HepG2 (cell line): ENCODE measurements around the gene CAMKV. TPM values are rescaled to one million over a fixed set of nuclear protein-coding genes. Genes with fewer than 3 reads are reported as not detected.

ENCODE experiments used
- ATAC-seq: fragments of 200-7000 bp; cut with Tn5 transposase; 3 replicates; pipeline ENCODE4 v1.9.1; 2020; ENCODE audit warnings: mild to moderate bottlenecking, moderate library complexity
- BruUV-seq: library from RNA; stranded (reverse); fragments of 400-500 nt; replicated peaks from 2 replicates; lab custom pipeline; 2021; lab: Mats Ljungman, UMichigan
- CTCF ChIA-PET: fragments of 300-600 bp; formaldehyde crosslinking; extraction: SDS; loops from one replicate; lab custom pipeline; 2021; ENCODE audit warnings: low total read pairs, inconsistent platforms, low intra/inter-chr PET ratio; lab: Yijun Ruan, JAX
- POLR2A ChIA-PET: fragments of 350-600 bp; sonication (Branson Sonifier 250); formaldehyde crosslinking; loops from one replicate; lab custom pipeline; 2020; ENCODE audit warnings: antibody characterized with exemption, inconsistent platforms; lab: Yijun Ruan, JAX
- DNase-seq: peaks from one replicate; pipeline ENCODE4 v3.0.0-alpha.2; 2015; ENCODE audit warnings: low spot score
- FAIRE-seq: peaks from 3 replicates; lab custom pipeline; 2011; peaks lifted over from hg19 to GRCh38; lab: Jason Lieb, UNC
- H2AFZ ChIP-seq: one replicate; pipeline ENCODE4 v1.6.1; 2011; ENCODE audit warnings: low read length, inconsistent platforms
- H3K27ac ChIP-seq: fragments of 300-600 bp; 3 replicates; pipeline ENCODE4 v1.8.0; 2011; ENCODE audit warnings: mixed run types, mild to moderate bottlenecking, mixed read lengths, low read length, inconsistent platforms; ENCODE audit not compliant: insufficient read depth; ENCODE audit errors: extremely low read length
- H3K27me3 ChIP-seq, 2 experiments: fragments of 200-600 bp in 1 of 2; 2 replicates in 1 of 2; 3 replicates in 1 of 2; pipeline versions ENCODE4 v1.6.0 to v1.8.0; 2011; ENCODE audit warnings: low read length in 2 of 2, mild to moderate bottlenecking in 2 of 2, moderate library complexity in 2 of 2, inconsistent platforms in 1 of 2; ENCODE audit not compliant: insufficient read depth in 2 of 2, control insufficient read depth in 1 of 2
- H3K36me3 ChIP-seq, 2 experiments: fragments of 200-600 bp in 1 of 2; replicated peaks in 1 of 2; 2 replicates in 1 of 2; 3 replicates in 1 of 2; pipeline versions ENCODE4 v1.5.1 to v1.8.0; 2011; ENCODE audit warnings: low read length in 2 of 2, inconsistent platforms in 1 of 2; ENCODE audit not compliant: insufficient read depth in 2 of 2, control insufficient read depth in 1 of 2
- H3K4me1 ChIP-seq: 2 replicates; pipeline ENCODE4 v1.5.1; 2012; ENCODE audit warnings: low read length, inconsistent platforms; ENCODE audit not compliant: insufficient read depth
- H3K4me2 ChIP-seq: 2 replicates; pipeline ENCODE4 v1.6.0; 2011; ENCODE audit warnings: low read depth, low read length, inconsistent platforms
- H3K4me3 ChIP-seq, 3 experiments: fragments of 200-600 bp in 1 of 3; sonication (generic), shearing (Covaris generic) in 1 of 3; replicated peaks in 1 of 3; 2 replicates each; pipeline ENCODE4 v1.5.1; 2011 to 2016; ENCODE audit warnings: low read length in 3 of 3, inconsistent platforms in 2 of 3, low read depth in 2 of 3, mild to moderate bottlenecking in 2 of 3, control low read depth in 1 of 3, mixed read lengths in 1 of 3; ENCODE audit not compliant: insufficient read depth in 1 of 3
- H3K79me2 ChIP-seq: one replicate; pipeline ENCODE4 v1.6.1; 2011; ENCODE audit warnings: low read length, inconsistent platforms; ENCODE audit not compliant: insufficient read depth
- H3K9ac ChIP-seq: 2 replicates; pipeline ENCODE4 v1.6.0; 2011; ENCODE audit warnings: mild to moderate bottlenecking, low read depth, low read length, inconsistent platforms; ENCODE audit not compliant: insufficient read depth
- H3K9me3 ChIP-seq: 2 replicates; pipeline ENCODE4 v1.5.1; 2012; ENCODE audit warnings: mild to moderate bottlenecking, low read length
- H4K20me1 ChIP-seq: 2 replicates; pipeline ENCODE4 v1.6.0; 2011; ENCODE audit warnings: inconsistent platforms, mild to moderate bottlenecking, low read length, moderate library complexity; ENCODE audit not compliant: insufficient read depth
- ARNT2 ChIP-seq: sonication (generic); formaldehyde crosslinking; IDR thresholded peaks from 2 replicates; pipeline ENCODE4 v1.8.0; 2022; ENCODE audit warnings: mild to moderate bottlenecking, low read depth, missing genetic modification reagents, moderate library complexity
- ATF7 ChIP-seq, 2 experiments: fragments of 450-650 bp in 1 of 2; sonication (generic) in 1 of 2; formaldehyde crosslinking in 1 of 2; IDR thresholded peaks; 2 replicates each; pipeline versions ENCODE4 v1.4.0 to v1.6.1; 2016 to 2020; ENCODE audit warnings: antibody characterized with exemption in 1 of 2, mild to moderate bottlenecking in 1 of 2, missing genetic modification reagents in 1 of 2
- CENPX ChIP-seq: sonication (generic); formaldehyde crosslinking; IDR thresholded peaks from 2 replicates; pipeline ENCODE4 v1.9.0; 2021; ENCODE audit warnings: mild to moderate bottlenecking, missing genetic modification reagents, moderate library complexity
- E2F5 ChIP-seq: sonication (generic); formaldehyde crosslinking; conservative IDR thresholded peaks from 2 replicates; pipeline ENCODE4 v1.4.0; 2020; ENCODE audit warnings: missing genetic modification reagents
- LRRFIP1 ChIP-seq: sonication (generic); formaldehyde crosslinking; conservative IDR thresholded peaks from 2 replicates; pipeline ENCODE4 v1.4.0; 2020; ENCODE audit warnings: missing genetic modification reagents
- POLR2AphosphoS5 ChIP-seq: IDR thresholded peaks from 2 replicates; pipeline ENCODE4 v1.6.1; 2012; ENCODE audit warnings: low read depth, low read length
- RFX1 ChIP-seq: fragments of 450-650 bp; IDR thresholded peaks from 2 replicates; pipeline ENCODE4 v1.6.1; 2017
- U2AF2 ChIP-seq: fragments of 200-400 bp; formaldehyde crosslinking; IDR thresholded peaks from 2 replicates; pipeline ENCODE4 v1.6.1; 2017; ENCODE audit warnings: low read depth, mild to moderate bottlenecking, low read length
- ZFY ChIP-seq: sonication (generic); formaldehyde crosslinking; IDR thresholded peaks from 2 replicates; pipeline ENCODE4 v1.4.0; 2020; ENCODE audit warnings: missing genetic modification reagents
- ZKSCAN1 ChIP-seq: fragments of 150-350 bp; IDR thresholded peaks from 2 replicates; pipeline ENCODE4 v1.6.1; 2014; ENCODE audit warnings: low read length
- ZMYM4 ChIP-seq: sonication (generic); formaldehyde crosslinking; IDR thresholded peaks from 2 replicates; pipeline ENCODE4 v1.8.1; 2023; ENCODE audit warnings: mild to moderate bottlenecking, missing genetic modification reagents
- ZNF207 ChIP-seq: fragments of 450-650 bp; IDR thresholded peaks from 2 replicates; pipeline ENCODE4 v1.6.1; 2016; ENCODE audit warnings: antibody characterized with exemption, borderline replicate concordance
- ZNF3 ChIP-seq: IDR thresholded peaks from 2 replicates; pipeline ENCODE4 v1.7.0; 2017; ENCODE audit warnings: inconsistent platforms
- ZNF562 ChIP-seq: sonication (generic); formaldehyde crosslinking; IDR thresholded peaks from 2 replicates; pipeline ENCODE4 v1.8.0; 2022; ENCODE audit warnings: missing genetic modification reagents, borderline replicate concordance
- ZNF616 ChIP-seq: sonication (generic); formaldehyde crosslinking; IDR thresholded peaks from 2 replicates; pipeline ENCODE4 v1.5.0; 2020; ENCODE audit warnings: low read depth, mild to moderate bottlenecking, missing genetic modification reagents
- ZNF687 ChIP-seq: sonication (generic); formaldehyde crosslinking; IDR thresholded peaks from 2 replicates; pipeline ENCODE4 v1.5.1; 2020; ENCODE audit warnings: mild to moderate bottlenecking, missing genetic modification reagents, moderate library complexity
- ZNF75D ChIP-seq: sonication (generic); formaldehyde crosslinking; IDR thresholded peaks from 2 replicates; pipeline ENCODE4 v1.8.1; 2023; ENCODE audit warnings: missing genetic modification reagents, mild to moderate bottlenecking, borderline replicate concordance
- WGBS: methylation state at CpG from one replicate; pipeline ENCODE4 v1.1.6; 2017; ENCODE audit warnings: low lambda C conversion rate; 5-methylcytosine and 5-hydroxymethylcytosine counted together
- in situ Hi-C: cut with HindIII; loops from 2 replicates; pipeline ENCODE4 v1.10.0; 2017; ENCODE audit warnings: low pct_unique_long_range_greater_than_20kb; ENCODE audit not compliant: extremely low pct_ligation_motif_present
- intact Hi-C: fragments of 100-400 bp; cut with micrococcal nuclease; formaldehyde crosslinking; loops from one replicate; pipeline ENCODE4 v1.10.0; 2022; ENCODE audit not compliant: unreplicated experiment
- polyA plus RNA-seq, 8 experiments: library from polyadenylated mRNA; depleted of rRNA in 3 of 8; stranded (reverse) in 7 of 8; unstranded in 1 of 8; fragments of >200 nt; fragmentation: Illumina TruSeq in 4 of 8; extraction: Trizol in 4 of 8; gene quantifications; 2 replicates each; pipeline versions ENCODE4 v1.2.1 to v1.2.3, GENCODE V29; 2011 to 2016; ENCODE audit warnings: low read depth in 4 of 8, missing spikeins in 1 of 8, mixed read lengths in 1 of 8; ENCODE audit not compliant: insufficient read depth in 1 of 8
- total RNA-seq, 5 experiments: library from RNA; depleted of rRNA; stranded (reverse); fragments of >200 nt; fragmentation: Illumina TruSeq; extraction: Trizol; gene quantifications; 2 replicates each; pipeline ENCODE4 v1.2.3, GENCODE V29; 2016; ENCODE audit warnings: low read depth in 1 of 5

Gene CAMKV
- total and polyA plus RNA-seq, 2 of the 13 experiments (the other 11 are each of a cell fraction or from before 2014, with no cell fraction given), result 0.13 to 0.15 TPM

- Histone ChIP-seq H3K79me2 (no peaks in the 10 kb centered on the region), H2AFZ (no peak within 1 kb of the TSS), H3K27me3 (no peaks in the 10 kb centered on the region), H3K9ac (no peak within 1 kb of the TSS), H3K27ac (no peak within 1 kb of the TSS), H3K36me3 (no peaks in the 10 kb centered on the region), H4K20me1 (no peaks in the 10 kb centered on the region), H3K4me1 (peaks cover 39% of the 10 kb centered on the region), H3K9me3 (no peaks in the 10 kb centered on the region), H3K4me2 (peak within 1 kb of the TSS; percentile 58), H3K4me3 (peak within 1 kb of the TSS in 2 of 3 experiments; percentile 34 to 51; a peak in 3 of 6 replicates)
- no peak for FAIRE-seq
- peak; percentile 80 for ATAC-seq
- 67% methylated on average over 33 of the region's 65 CpGs for WGBS
- in situ Hi-C loops, result loop anchor here (10.0 kb wide), 1 partner anchor 99 kb away; the partner anchor contains the start of gene INKA1
- ChIA-PET POLR2A (no interaction called here), CTCF (no interaction called here)
- peak; percentile 27 for DNase-seq
- no TSS peak for BruUV-seq
- intact Hi-C loops, result no loop called here
- TF ChIP-seq POLR2AphosphoS5 (no peak), ZNF207 (no peak), ZMYM4 (CRISPR knock-in tag) (no peak), ZNF75D (CRISPR knock-in tag) (no peak), U2AF2 (no peak), ATF7 (IDR thresholded peaks at IDR 0.05) (no peak), ATF7 (CRISPR knock-in tag; IDR thresholded peaks at IDR 0.05) (no peak), LRRFIP1 (no peak), ZKSCAN1 (no peak), ZNF616 (CRISPR knock-in tag) (no peak), ARNT2 (CRISPR knock-in tag) (no peak), E2F5 (CRISPR knock-in tag) (no peak), ZFY (peak; percentile 82), ZNF687 (CRISPR knock-in tag) (peak; percentile 75), ZNF562 (no peak), CENPX (CRISPR knock-in tag) (no peak), RFX1 (no peak), ZNF3 (CRISPR knock-in tag) (no peak)
These were observed 34.0 kb upstream of the CAMKV start, which contains the start of gene MST1R for GRCh38 chr3:49903451-49904424. TSS of gene MST1R (minus strand) at chr3:49903873. CDS start at chr3:49903609, 264 bp downstream.
